Measurements from ENCODE around the gene AKAP9. TPM values are rescaled to one million over a fixed set of nuclear protein-coding genes. Genes with fewer than 3 reads are reported as not detected.
A peak's percentile ranks its signal among the peaks of the same experiment; 100 is the strongest.

AKAP9 gene
- polyA plus RNA-seq, 1 donor, result 127 TPM

DNA sequence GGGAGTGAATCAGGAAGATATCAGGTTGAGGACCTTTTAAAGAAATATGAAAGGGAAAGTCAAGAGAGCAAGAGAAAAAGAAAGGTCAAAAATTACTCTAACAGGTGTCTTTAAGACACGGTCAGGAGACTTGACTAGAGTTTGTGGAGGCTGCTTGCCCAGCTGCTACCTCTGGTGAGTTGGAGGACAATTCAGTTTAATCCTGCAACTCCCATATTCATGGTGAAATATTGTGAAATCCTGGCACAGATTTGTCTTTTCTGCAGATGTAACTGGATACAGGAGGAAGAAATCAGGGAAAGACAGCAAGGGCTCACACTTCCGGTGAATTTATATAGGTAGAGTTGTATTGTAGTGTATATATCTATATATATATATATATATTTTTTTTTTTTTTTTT lies 93.5 kb downstream of the AKAP9 start:
- H3K27me3 ChIP-seq (ENCODE audit: control insufficient read depth, insufficient read depth, low read length), result no peaks in the 10 kb centered on the region
- DNase-seq, result no peak
- H3K27ac ChIP-seq (ENCODE audit: low read length), result no peak overlapping the region
- H3K36me3 ChIP-seq (ENCODE audit: control insufficient read depth, insufficient read depth, low read length), result peaks cover 17% of the 10 kb centered on the region
- H3K4me3 ChIP-seq (ENCODE audit: low read length), result no peak overlapping the region
- H3K9me3 ChIP-seq (ENCODE audit: control insufficient read depth, low read depth, low read length), result no peaks in the 10 kb centered on the region
- no CpG with 5 or more reads among the region's 2 CpGs for WGBS (ENCODE audit: insufficient coverage, low lambda C conversion rate)
- H3K4me1 ChIP-seq (ENCODE audit: control insufficient read depth, insufficient read depth, low read length), result no peaks in the 10 kb centered on the region

GRCh38 chr7:92035576-92035975 lies 94.9 kb downstream of the AKAP9 start:
- H3K9me3 ChIP-seq (ENCODE audit: control insufficient read depth, low read depth, low read length), result no peaks in the 10 kb centered on the region

GRCh38 chr7:92039900-92040299 lies 99.2 kb downstream of the AKAP9 start:
- Histone ChIP-seq H3K9me3 (ENCODE audit: control insufficient read depth, low read depth, low read length) (no peaks in the 10 kb centered on the region), H3K4me3 (ENCODE audit: low read length) (no peak overlapping the region), H3K27me3 (ENCODE audit: control insufficient read depth, insufficient read depth, low read length) (no peaks in the 10 kb centered on the region), H3K36me3 (ENCODE audit: control insufficient read depth, insufficient read depth, low read length) (peaks cover 14% of the 10 kb centered on the region), H3K4me1 (ENCODE audit: control insufficient read depth, insufficient read depth, low read length) (peaks cover 6% of the 10 kb centered on the region), H3K27ac (ENCODE audit: low read length) (no peak overlapping the region)
- 100% methylated on average over 1 of the region's 1 CpG for whole genome bisulfite sequencing (ENCODE audit: insufficient coverage, low lambda C conversion rate)
- DNase-seq, result no peak

More at GRCh38 chr7:92035576-92035975, 94.9 kb downstream of the AKAP9 start:
- no peaks in the 10 kb centered on the region for H3K4me1 ChIP-seq (ENCODE audit: control insufficient read depth, insufficient read depth, low read length)
- no peaks in the 10 kb centered on the region for H3K27me3 ChIP-seq (ENCODE audit: control insufficient read depth, insufficient read depth, low read length)
- H3K36me3 ChIP-seq (ENCODE audit: control insufficient read depth, insufficient read depth, low read length), result peaks cover 17% of the 10 kb centered on the region
- H3K27ac ChIP-seq (ENCODE audit: low read length), result no peak overlapping the region
- no peak overlapping the region for H3K4me3 ChIP-seq (ENCODE audit: low read length)
- WGBS (ENCODE audit: insufficient coverage, low lambda C conversion rate), result 100% methylated on average over 1 of the region's 1 CpG
- no peak for DNase-seq

GRCh38 chr7:92042056-92042737 lies 101.5 kb downstream of the AKAP9 start:
- Histone ChIP-seq H3K27ac (ENCODE audit: low read length) (peak overlapping the region; percentile 89), H3K4me3 (ENCODE audit: low read length) (peak overlapping the region; percentile 40), H3K9me3 (ENCODE audit: control insufficient read depth, low read depth, low read length) (no peaks in the 10 kb centered on the region), H3K27me3 (ENCODE audit: control insufficient read depth, insufficient read depth, low read length) (no peaks in the 10 kb centered on the region), H3K4me1 (ENCODE audit: control insufficient read depth, insufficient read depth, low read length) (peaks cover 18% of the 10 kb centered on the region), H3K36me3 (ENCODE audit: control insufficient read depth, insufficient read depth, low read length) (peaks cover 31% of the 10 kb centered on the region)
- peak; percentile 88 to 96 for DNase-seq
- no CpG with 5 or more reads among the region's 4 CpGs for WGBS (ENCODE audit: insufficient coverage, low lambda C conversion rate)

- peak overlapping the region; percentile 89 for H3K27ac ChIP-seq (ENCODE audit: low read length)
- H3K9me3 ChIP-seq (ENCODE audit: control insufficient read depth, low read depth, low read length), result no peaks in the 10 kb centered on the region
- peaks cover 18% of the 10 kb centered on the region for H3K4me1 ChIP-seq (ENCODE audit: control insufficient read depth, insufficient read depth, low read length)
- H3K4me3 ChIP-seq (ENCODE audit: low read length), result peak overlapping the region; percentile 40
- H3K27me3 ChIP-seq (ENCODE audit: control insufficient read depth, insufficient read depth, low read length), result no peaks in the 10 kb centered on the region
- WGBS (ENCODE audit: insufficient coverage, low lambda C conversion rate), result 67% methylated on average over 1 of the region's 2 CpGs
- H3K36me3 ChIP-seq (ENCODE audit: control insufficient read depth, insufficient read depth, low read length), result peaks cover 28% of the 10 kb centered on the region
- DNase-seq, result no peak
These were observed 102.4 kb downstream of the AKAP9 start for GRCh38 chr7:92043098-92043497.

GRCh38 chr7:92043637-92044036 lies 103.0 kb downstream of the AKAP9 start:
- Histone ChIP-seq H3K9me3 (ENCODE audit: control insufficient read depth, low read depth, low read length) (no peaks in the 10 kb centered on the region), H3K4me3 (ENCODE audit: low read length) (peak overlapping the region; percentile 40), H3K4me1 (ENCODE audit: control insufficient read depth, insufficient read depth, low read length) (peaks cover 18% of the 10 kb centered on the region), H3K27me3 (ENCODE audit: control insufficient read depth, insufficient read depth, low read length) (no peaks in the 10 kb centered on the region), H3K36me3 (ENCODE audit: control insufficient read depth, insufficient read depth, low read length) (peaks cover 31% of the 10 kb centered on the region), H3K27ac (ENCODE audit: low read length) (peak overlapping the region; percentile 89)
- 43% methylated on average over 1 of the region's 2 CpGs for WGBS (ENCODE audit: insufficient coverage, low lambda C conversion rate)
- DNase-seq, result no peak

DNA sequence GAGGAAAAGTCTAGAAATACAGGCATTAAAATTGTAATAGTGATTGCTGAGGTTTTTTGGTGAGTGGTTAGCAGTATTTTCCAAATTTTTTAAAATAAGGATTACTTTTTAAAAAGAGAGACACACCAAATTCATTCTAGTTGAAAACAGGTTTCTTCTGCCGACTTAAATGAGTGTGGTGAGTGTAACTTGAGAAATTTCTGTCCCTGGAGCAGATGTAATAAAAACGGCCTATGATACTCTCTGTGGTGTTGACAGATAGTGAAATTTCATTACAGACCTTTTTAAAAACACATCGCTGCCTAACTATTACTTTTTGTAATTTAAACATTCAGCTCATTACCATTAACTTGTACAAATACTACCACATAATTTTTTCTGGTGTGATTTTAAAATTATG lies 103.5 kb downstream of the AKAP9 start:
- peaks cover 18% of the 10 kb centered on the region for H3K4me1 ChIP-seq (ENCODE audit: control insufficient read depth, insufficient read depth, low read length)
- DNase-seq, result no peak
- peak overlapping the region; percentile 89 for H3K27ac ChIP-seq (ENCODE audit: low read length)
- H3K27me3 ChIP-seq (ENCODE audit: control insufficient read depth, insufficient read depth, low read length), result no peaks in the 10 kb centered on the region
- peak overlapping the region; percentile 40 for H3K4me3 ChIP-seq (ENCODE audit: low read length)
- peaks cover 35% of the 10 kb centered on the region for H3K36me3 ChIP-seq (ENCODE audit: control insufficient read depth, insufficient read depth, low read length)
- H3K9me3 ChIP-seq (ENCODE audit: control insufficient read depth, low read depth, low read length), result no peaks in the 10 kb centered on the region
- WGBS (ENCODE audit: insufficient coverage, low lambda C conversion rate), result 21% methylated on average over 2 of the region's 3 CpGs

DNA sequence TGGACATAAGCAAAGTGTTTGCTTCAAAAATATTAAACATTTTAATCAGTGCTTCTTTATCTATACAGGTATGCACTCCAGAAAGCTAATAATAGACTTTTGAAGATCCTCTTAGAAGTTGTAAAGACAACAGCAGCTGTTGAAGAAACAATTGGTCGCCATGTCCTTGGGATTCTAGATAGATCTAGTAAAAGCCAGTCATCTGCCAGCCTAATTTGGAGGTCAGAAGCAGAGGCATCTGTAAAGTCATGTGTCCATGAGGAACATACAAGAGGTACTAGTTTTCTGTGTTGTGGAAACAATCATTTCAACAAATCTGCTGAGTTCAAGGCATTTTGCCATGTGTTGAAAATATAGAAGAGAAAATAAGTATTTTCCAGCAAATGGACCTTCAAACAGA lies 104.3 kb downstream of the AKAP9 start:
- Histone ChIP-seq H3K9me3 (ENCODE audit: control insufficient read depth, low read depth, low read length) (no peaks in the 10 kb centered on the region), H3K4me1 (ENCODE audit: control insufficient read depth, insufficient read depth, low read length) (peaks cover 18% of the 10 kb centered on the region), H3K4me3 (ENCODE audit: low read length) (no peak overlapping the region), H3K36me3 (ENCODE audit: control insufficient read depth, insufficient read depth, low read length) (peaks cover 33% of the 10 kb centered on the region), H3K27ac (ENCODE audit: low read length) (peak overlapping the region; percentile 89), H3K27me3 (ENCODE audit: control insufficient read depth, insufficient read depth, low read length) (no peaks in the 10 kb centered on the region)
- no peak for DNase-seq
- WGBS (ENCODE audit: insufficient coverage, low lambda C conversion rate), result no CpG with 5 or more reads among the region's 1 CpG

DNA sequence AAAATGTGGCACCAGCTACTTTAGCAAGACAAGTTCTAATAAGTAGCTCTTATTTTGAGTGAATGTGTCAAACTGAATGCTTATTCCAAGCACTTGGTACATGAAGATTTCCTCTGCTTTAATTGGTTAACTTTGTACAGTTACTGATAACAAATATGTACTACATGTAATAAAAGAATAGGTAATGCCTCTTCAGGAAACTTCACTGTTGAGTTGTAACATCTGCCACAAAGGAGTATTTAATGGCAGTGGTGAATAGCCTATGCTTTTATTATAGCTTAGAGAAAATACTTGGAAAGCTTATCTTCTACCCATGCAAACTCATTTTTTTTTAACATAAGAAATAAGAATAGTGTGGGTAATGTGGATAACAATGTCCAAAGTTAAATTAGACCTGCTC lies 111.0 kb downstream of the AKAP9 start:
- no peak for DNase-seq
- Histone ChIP-seq H3K9me3 (ENCODE audit: control insufficient read depth, low read depth, low read length) (no peaks in the 10 kb centered on the region), H3K4me3 (ENCODE audit: low read length) (no peak overlapping the region), H3K36me3 (ENCODE audit: control insufficient read depth, insufficient read depth, low read length) (peaks cover 29% of the 10 kb centered on the region), H3K4me1 (ENCODE audit: control insufficient read depth, insufficient read depth, low read length) (peaks cover 11% of the 10 kb centered on the region), H3K27ac (ENCODE audit: low read length) (peak overlapping the region; percentile 42), H3K27me3 (ENCODE audit: control insufficient read depth, insufficient read depth, low read length) (no peaks in the 10 kb centered on the region)

- Histone ChIP-seq H3K4me1 (ENCODE audit: control insufficient read depth, insufficient read depth, low read length) (peaks cover 14% of the 10 kb centered on the region), H3K36me3 (ENCODE audit: control insufficient read depth, insufficient read depth, low read length) (peaks cover 24% of the 10 kb centered on the region), H3K27me3 (ENCODE audit: control insufficient read depth, insufficient read depth, low read length) (no peaks in the 10 kb centered on the region), H3K27ac (ENCODE audit: low read length) (peak overlapping the region; percentile 42), H3K9me3 (ENCODE audit: control insufficient read depth, low read depth, low read length) (no peaks in the 10 kb centered on the region), H3K4me3 (ENCODE audit: low read length) (no peak overlapping the region)
- WGBS (ENCODE audit: insufficient coverage, low lambda C conversion rate), result 67% methylated on average over 1 of the region's 2 CpGs
- DNase-seq, result no peak
These were observed 111.5 kb downstream of the AKAP9 start for GRCh38 chr7:92052159-92052558.

GRCh38 chr7:92052684-92053083 lies 112.0 kb downstream of the AKAP9 start:
- DNase-seq, result no peak
- H3K9me3 ChIP-seq (ENCODE audit: control insufficient read depth, low read depth, low read length), result no peaks in the 10 kb centered on the region
- peak overlapping the region; percentile 42 for H3K27ac ChIP-seq (ENCODE audit: low read length)
- peaks cover 14% of the 10 kb centered on the region for H3K4me1 ChIP-seq (ENCODE audit: control insufficient read depth, insufficient read depth, low read length)
- peaks cover 24% of the 10 kb centered on the region for H3K36me3 ChIP-seq (ENCODE audit: control insufficient read depth, insufficient read depth, low read length)
- WGBS (ENCODE audit: insufficient coverage, low lambda C conversion rate), result no CpG with 5 or more reads among the region's 3 CpGs
- no peak overlapping the region for H3K4me3 ChIP-seq (ENCODE audit: low read length)
- H3K27me3 ChIP-seq (ENCODE audit: control insufficient read depth, insufficient read depth, low read length), result no peaks in the 10 kb centered on the region

All from large intestine (tissue), 3 donors.